GM19467 (cell line): ENCODE data around the gene SLC43A2.
"Not testable (repeated sequence)": the region's sequence is repeated elsewhere in the genome, so short reads cannot be mapped to it uniquely, and the experiment has no call there.

Source experiments
- ATAC-seq: cut with Tn5 transposase; IDR thresholded peaks from one replicate; pipeline ENCODE4 v1.9.1; 2021; ENCODE audit warnings: mild to moderate bottlenecking, moderate library complexity; ENCODE audit not compliant: unreplicated experiment

Gene SLC43A2

GRCh38 chr17:1546292-1546922, 82.2 kb downstream of the SLC43A2 start:
- ATAC-seq, result no peak

- ATAC-seq, result no peak
Observed at GRCh38 chr17:1545618-1546017, 83.0 kb downstream of the SLC43A2 start.

GRCh38 chr17:1542316-1542715, 86.3 kb downstream of the SLC43A2 start:
- ATAC-seq, result no peak

GRCh38 chr17:1541367-1541904, 87.2 kb downstream of the SLC43A2 start:
- ATAC-seq, result no peak

- no peak for ATAC-seq
Observed at GRCh38 chr17:1539811-1540210, 88.8 kb downstream of the SLC43A2 start.

GRCh38 chr17:1535737-1536136, 92.9 kb downstream of the SLC43A2 start:
- ATAC-seq, result no peak

GRCh38 chr17:1533661-1534325, 94.8 kb downstream of the SLC43A2 start:
- no peak for ATAC-seq

- ATAC-seq, result no peak
Observed at GRCh38 chr17:1532836-1533602, 95.6 kb downstream of the SLC43A2 start.

GRCh38 chr17:1529863-1530262, 98.8 kb downstream of the SLC43A2 start:
- no peak for ATAC-seq

GRCh38 chr17:1526876-1527275, 101.8 kb downstream of the SLC43A2 start:
- ATAC-seq, result not testable (repeated sequence)

- ATAC-seq, result no peak
Observed at GRCh38 chr17:1522626-1523025, 106.0 kb downstream of the SLC43A2 start.

- no peak for ATAC-seq
Observed at GRCh38 chr17:1521086-1521640, 107.5 kb downstream of the SLC43A2 start.

GRCh38 chr17:1519678-1520077, 109.0 kb downstream of the SLC43A2 start:
- no peak for ATAC-seq
